NCI-H1694 (cell line): ENCODE data around the gene SLC25A33.
"Not testable (repeated sequence)": the region's sequence is repeated elsewhere in the genome, so short reads cannot be mapped to it uniquely, and the experiment has no call there.

ENCODE experiments used
- DNase-seq: peaks from one replicate; lab custom pipeline; 2025; lab: John Stamatoyannopoulos, UW

The SLC25A33 gene

GRCh38 chr1:9621032-9621431 is 81.8 kb downstream of the SLC25A33 start:
- no peak for DNase-seq

- no peak for DNase-seq
Measured at GRCh38 chr1:9624081-9624480, 84.8 kb downstream of the SLC25A33 start.

GRCh38 chr1:9625030-9625429 is 85.8 kb downstream of the SLC25A33 start:
- DNase-seq: not testable (repeated sequence)

- DNase-seq: no peak
Measured at GRCh38 chr1:9626201-9626608, 86.9 kb downstream of the SLC25A33 start.

- DNase-seq: no peak
Measured at GRCh38 chr1:9628541-9629444, 89.5 kb downstream of the SLC25A33 start.

GRCh38 chr1:9629445-9630201 is 90.4 kb downstream of the SLC25A33 start:
- DNase-seq: no peak

- no peak for DNase-seq
Measured at GRCh38 chr1:9630331-9631111, 91.3 kb downstream of the SLC25A33 start.

GRCh38 chr1:9631613-9632012 is 92.3 kb downstream of the SLC25A33 start:
- DNase-seq: no peak

GRCh38 chr1:9633493-9633892 is 94.2 kb downstream of the SLC25A33 start:
- DNase-seq: no peak

GRCh38 chr1:9634582-9634981 is 95.3 kb downstream of the SLC25A33 start:
- no peak for DNase-seq
